Brain microvascular endothelial cell (primary cell): ENCODE measurements around the gene RGSL1.
"Not testable (repeated sequence)": the region's sequence is repeated elsewhere in the genome, so short reads cannot be mapped to it uniquely, and the experiment has no call there.

Experiments used
- DNase-seq: peaks from one replicate; pipeline ENCODE4 v3.0.0-alpha.2; 2020
- H3K27ac ChIP-seq: fragments of 250-450 bp; sonication (Bioruptor Pico); 2 replicates; pipeline ENCODE4 v1.5.1; 2020; ENCODE audit warnings: mild to moderate bottlenecking, moderate library complexity
- H3K27me3 ChIP-seq: fragments of 250-450 bp; sonication (Bioruptor Pico); replicated peaks from 2 replicates; pipeline ENCODE4 v1.5.1; 2020; ENCODE audit warnings: mild to moderate bottlenecking
- H3K36me3 ChIP-seq: fragments of 250-450 bp; sonication (Bioruptor Pico); replicated peaks from 2 replicates; pipeline ENCODE4 v1.5.1; 2020; ENCODE audit warnings: mild to moderate bottlenecking
- H3K4me3 ChIP-seq: 2 replicates; pipeline ENCODE4 v1.5.1; 2011; ENCODE audit warnings: low read depth, mild to moderate bottlenecking, control low read depth, low read length, moderate library complexity
- CTCF ChIP-seq: IDR thresholded peaks from 2 replicates; pipeline ENCODE4 v1.5.1; 2011; ENCODE audit warnings: low read depth, mild to moderate bottlenecking, moderate library complexity, low read length, control low read depth, inconsistent platforms; ENCODE audit errors: missing control alignments
- in situ Hi-C: cut with HindIII; loops from 2 replicates; pipeline ENCODE4 v1.10.0; 2017; ENCODE audit warnings: low sequenced_read_pairs, low pct_ligation_motif_present

The RGSL1 gene

GRCh38 chr1:182433580-182433979 lies 16.4 kb upstream of the RGSL1 start:
- DNase-seq = no peak
- TF ChIP-seq CTCF = no peak
- in situ Hi-C loops = no loop called here
- H3K4me3 ChIP-seq = no peak overlapping the region
- no peaks in the 10 kb centered on the region for H3K27me3 ChIP-seq
- no peaks in the 10 kb centered on the region for H3K36me3 ChIP-seq
- H3K27ac ChIP-seq = no peak overlapping the region

GRCh38 chr1:182438326-182438725 lies 11.6 kb upstream of the RGSL1 start:
- no peaks in the 10 kb centered on the region for H3K36me3 ChIP-seq
- TF ChIP-seq CTCF = no peak
- in situ Hi-C loops = no loop called here
- no peaks in the 10 kb centered on the region for H3K27me3 ChIP-seq
- no peak overlapping the region for H3K4me3 ChIP-seq
- no peak overlapping the region for H3K27ac ChIP-seq
- DNase-seq = no peak

GRCh38 chr1:182441719-182442118 lies 8.2 kb upstream of the RGSL1 start:
- in situ Hi-C loops = no loop called here
- Histone ChIP-seq H3K36me3 (no peaks in the 10 kb centered on the region), H3K27me3 (no peaks in the 10 kb centered on the region), H3K27ac (no peak overlapping the region), H3K4me3 (no peak overlapping the region)
- no peak for DNase-seq
- TF ChIP-seq CTCF = no peak

DNA sequence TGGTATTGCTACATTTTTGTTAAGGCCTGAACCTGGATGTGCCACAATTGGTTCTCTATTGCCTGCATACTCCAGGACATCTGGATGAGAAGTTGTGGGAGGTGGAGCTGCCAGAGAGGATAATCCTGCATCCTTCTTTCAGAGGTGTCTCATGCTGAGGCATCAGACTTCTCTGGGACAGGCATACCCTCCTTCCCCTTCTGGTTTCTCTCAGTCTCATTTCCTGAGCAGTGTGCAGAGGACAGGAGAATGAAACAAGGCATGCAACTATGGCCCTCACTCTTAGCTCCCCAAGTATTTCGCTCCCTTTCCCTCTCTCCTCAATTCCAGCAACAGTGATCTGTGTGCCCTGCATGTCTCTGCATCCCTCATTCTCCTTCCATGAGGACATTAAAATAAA lies 7.6 kb upstream of the RGSL1 start:
- in situ Hi-C loops = no loop called here
- H3K36me3 ChIP-seq = no peaks in the 10 kb centered on the region
- H3K27ac ChIP-seq = no peak overlapping the region
- DNase-seq = no peak
- no peak overlapping the region for H3K4me3 ChIP-seq
- no peak for TF ChIP-seq CTCF
- no peaks in the 10 kb centered on the region for H3K27me3 ChIP-seq

GRCh38 chr1:182444497-182444896 lies 5.4 kb upstream of the RGSL1 start:
- no peaks in the 10 kb centered on the region for H3K36me3 ChIP-seq
- H3K27me3 ChIP-seq = no peaks in the 10 kb centered on the region
- TF ChIP-seq CTCF = no peak
- no peak for DNase-seq
- no peak overlapping the region for H3K27ac ChIP-seq
- in situ Hi-C loops = no loop called here
- H3K4me3 ChIP-seq = no peak overlapping the region

GRCh38 chr1:182446033-182446669 lies 3.8 kb upstream of the RGSL1 start:
- TF ChIP-seq CTCF = peak; percentile 67
- DNase-seq = peak; percentile 34
- Histone ChIP-seq H3K4me3 (no peak overlapping the region), H3K27me3 (no peaks in the 10 kb centered on the region), H3K27ac (no peak overlapping the region), H3K36me3 (no peaks in the 10 kb centered on the region)
- in situ Hi-C loops = no loop called here

GRCh38 chr1:182447124-182447523 lies 2.8 kb upstream of the RGSL1 start:
- in situ Hi-C loops, H3K27me3 ChIP-seq, H3K27ac ChIP-seq, H3K4me3 ChIP-seq, DNase-seq, H3K36me3 ChIP-seq: not testable (repeated sequence)
